Ovary (tissue), 9 donors: Measurements from ENCODE around the gene SAE1. TPM values are rescaled to one million over a fixed set of nuclear protein-coding genes. Genes with fewer than 3 reads are reported as not detected.

Experiments used
- DNase-seq, 5 donors: peaks; one replicate each; pipeline ENCODE4 v3.0.0-alpha.2; 2019 to 2020
- H3K27ac ChIP-seq, 2 donors: fragments of 200-600 bp; one replicate each; pipeline versions ENCODE4 v1.5.1 to v1.8.0; 2019 to 2022
- H3K27me3 ChIP-seq: fragments of 200-600 bp; one replicate; pipeline ENCODE4 v1.8.0; 2022
- H3K36me3 ChIP-seq: fragments of 200-600 bp; sonication (generic); one replicate; pipeline ENCODE4 v1.5.1; 2019
- H3K4me1 ChIP-seq: one replicate; pipeline ENCODE4 v1.8.1; 2013; ENCODE audit warnings: mild to moderate bottlenecking, moderate library complexity; ENCODE audit not compliant: insufficient read depth
- H3K4me3 ChIP-seq: fragments of 200-600 bp; sonication (generic); one replicate; pipeline ENCODE4 v1.5.1; 2017
- H3K9me3 ChIP-seq, 2 donors: fragments of 200-600 bp in 1 of 2; sonication (generic) in 1 of 2; one replicate each; pipeline versions ENCODE4 v1.5.1 to v1.8.1; 2013 to 2019; ENCODE audit warnings: mild to moderate bottlenecking in 1 of 2, moderate library complexity in 1 of 2
- EP300 ChIP-seq: sonication (generic); formaldehyde crosslinking; IDR thresholded peaks from one replicate; pipeline ENCODE4 v1.6.1; 2017; ENCODE audit warnings: antibody characterized with exemption
- POLR2A ChIP-seq: fragments of 450-650 bp; IDR thresholded peaks from one replicate; pipeline ENCODE4 v1.6.1; 2017; ENCODE audit warnings: antibody characterized with exemption, mild to moderate bottlenecking, moderate library complexity
- WGBS, 3 donors: extraction: QIAGEN DNeasy Blood & Tissue Kit in 1 of 3; methylation state at CpG; one replicate each; pipeline versions ENCODE4 v1.1.5 to v1.1.7; 2013 to 2017; 5-methylcytosine and 5-hydroxymethylcytosine counted together
- intact Hi-C, 4 donors: fragments of 100-400 bp; cut with DNase I; formaldehyde crosslinking; loops; one replicate each; pipeline versions ENCODE4 v1.11.0 to v1.15.1; 2022 to 2023
- polyA plus RNA-seq, 2 donors: library from polyadenylated mRNA; stranded (reverse); fragments of 200-250 nt in 1 of 2; fragments of 350-450 nt in 1 of 2; fragmentation: Illumina TruSeq in 1 of 2; extraction: RNeasy Lipid Tissue Mini Kit (QIAGEN cat#74804) in 1 of 2; gene quantifications; one replicate each; pipeline ENCODE4 v1.2.3, GENCODE V29; 2013 to 2014
- total RNA-seq, 7 donors: library from RNA; depleted of rRNA in 2 of 7; stranded (reverse); fragments of >200 nt in 2 of 7; fragmentation: NEBNext Ultra II Directional in 3 of 7; extraction: Animal tissue kit (Norgen Biotek cat#: 25700) in 3 of 7; gene quantifications; one replicate each; pipeline versions ENCODE4 v1.1.0 to v1.2.4, GENCODE V29; 2016 to 2023
- TF ChIP-seq, protein P1 (sequence below), 3 donors: fragments of 450-650 bp in 2 of 3; fragments of 200-600 bp in 1 of 3; IDR thresholded peaks; one replicate each; pipeline versions ENCODE4 v1.5.1 to v1.8.0; 2016 to 2022; ENCODE audit warnings: antibody characterized with exemption in 3 of 3, mild to moderate bottlenecking in 1 of 3
- donor health status: DM: no; HTN: no; CAD: no; lungs with moderate emphysema.
- donor health status: DM: no; HTN: no; CAD: no.
- donor health status: Bipolar disorder and iron deficiency.
- donor health status: DM: yes; HTN: yes; CAD: no.
- donor health status: DM: no; HTN: no; CAD: no.
- donor health status: DM: yes; HTN: yes; CAD: no.

SAE1 gene
- total and polyA plus RNA-seq, 9 donors: 25.5 to 138 (median 55.6) TPM

GRCh38 chr19:47156861-47157430 is 26.3 kb downstream of the SAE1 start:
- TF ChIP-seq, protein P1, sequence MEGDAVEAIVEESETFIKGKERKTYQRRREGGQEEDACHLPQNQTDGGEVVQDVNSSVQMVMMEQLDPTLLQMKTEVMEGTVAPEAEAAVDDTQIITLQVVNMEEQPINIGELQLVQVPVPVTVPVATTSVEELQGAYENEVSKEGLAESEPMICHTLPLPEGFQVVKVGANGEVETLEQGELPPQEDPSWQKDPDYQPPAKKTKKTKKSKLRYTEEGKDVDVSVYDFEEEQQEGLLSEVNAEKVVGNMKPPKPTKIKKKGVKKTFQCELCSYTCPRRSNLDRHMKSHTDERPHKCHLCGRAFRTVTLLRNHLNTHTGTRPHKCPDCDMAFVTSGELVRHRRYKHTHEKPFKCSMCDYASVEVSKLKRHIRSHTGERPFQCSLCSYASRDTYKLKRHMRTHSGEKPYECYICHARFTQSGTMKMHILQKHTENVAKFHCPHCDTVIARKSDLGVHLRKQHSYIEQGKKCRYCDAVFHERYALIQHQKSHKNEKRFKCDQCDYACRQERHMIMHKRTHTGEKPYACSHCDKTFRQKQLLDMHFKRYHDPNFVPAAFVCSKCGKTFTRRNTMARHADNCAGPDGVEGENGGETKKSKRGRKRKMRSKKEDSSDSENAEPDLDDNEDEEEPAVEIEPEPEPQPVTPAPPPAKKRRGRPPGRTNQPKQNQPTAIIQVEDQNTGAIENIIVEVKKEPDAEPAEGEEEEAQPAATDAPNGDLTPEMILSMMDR (IDR thresholded peaks at IDR 0.05): no peak
- no peak for TF ChIP-seq EP300
- TF ChIP-seq POLR2A: no peak
- peaks cover 9% of the 10 kb centered on the region for H3K4me1 ChIP-seq
- H3K9me3 ChIP-seq: no peaks in the 10 kb centered on the region
- H3K4me3 ChIP-seq: no peak overlapping the region
- no peaks in the 10 kb centered on the region for H3K36me3 ChIP-seq
- H3K27ac ChIP-seq: peak overlapping the region in 1 of 2 donors; percentile 36
- no peaks in the 10 kb centered on the region for H3K27me3 ChIP-seq
- no peak for DNase-seq
- 24 to 48% (median 33%) methylated on average over 7 of the region's 7 CpGs for WGBS, 3 donors
- intact Hi-C loops: loop anchor here in 1 of 4 donors (5.0 kb wide), 1 partner anchor 35 kb away; no protein-coding TSS in a partner anchor

GRCh38 chr19:47157431-47158321 is 27.0 kb downstream of the SAE1 start:
- H3K27ac ChIP-seq: peak overlapping the region in 1 of 2 donors; percentile 36
- no peaks in the 10 kb centered on the region for H3K9me3 ChIP-seq
- no peak for TF ChIP-seq EP300
- TF ChIP-seq, protein P1 (IDR thresholded peaks at IDR 0.05): no peak
- TF ChIP-seq POLR2A: no peak
- 18 to 35% (median 26%) methylated on average over 10 of the region's 10 CpGs for WGBS, 3 donors
- DNase-seq: peak in 1 of 5 donors; percentile 23
- no peak overlapping the region for H3K4me3 ChIP-seq
- H3K27me3 ChIP-seq: no peaks in the 10 kb centered on the region
- intact Hi-C loops: loop anchor here in 1 of 4 donors (5.0 kb wide), 1 partner anchor 35 kb away; no protein-coding TSS in a partner anchor
- no peaks in the 10 kb centered on the region for H3K36me3 ChIP-seq
- peaks cover 9% of the 10 kb centered on the region for H3K4me1 ChIP-seq

DNA sequence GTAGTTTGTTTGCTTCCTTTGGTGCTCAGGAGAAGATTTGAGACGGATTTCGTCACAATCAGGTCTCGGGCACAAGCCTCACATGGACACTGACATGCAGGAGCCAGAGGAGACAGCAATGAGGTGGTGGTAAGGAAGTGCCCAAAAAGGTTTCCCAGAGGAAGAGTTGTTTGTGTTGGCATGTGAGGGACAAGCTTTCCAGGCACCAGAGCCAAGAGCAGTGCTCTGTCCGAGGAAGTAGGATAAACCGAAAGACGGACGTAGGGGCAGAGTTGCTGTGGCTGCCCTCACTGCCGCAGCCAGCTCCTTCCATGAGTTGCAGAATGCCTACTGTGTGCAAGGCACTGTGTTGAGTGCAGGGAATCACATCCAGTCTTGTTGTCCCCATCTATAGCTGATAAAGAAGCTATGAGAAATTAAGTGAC is 27.7 kb downstream of the SAE1 start:
- Histone ChIP-seq H3K27me3 (no peaks in the 10 kb centered on the region), H3K36me3 (no peaks in the 10 kb centered on the region), H3K4me3 (no peak overlapping the region), H3K4me1 (peaks cover 9% of the 10 kb centered on the region), H3K27ac (peak overlapping the region in 1 of 2 donors; percentile 36), H3K9me3 (no peaks in the 10 kb centered on the region)
- DNase-seq: no peak
- TF ChIP-seq, protein P1 (IDR thresholded peaks at IDR 0.05): no peak
- no peak for TF ChIP-seq POLR2A
- TF ChIP-seq EP300: no peak
- 61 to 69% (median 66%) methylated on average over 8 of the region's 8 CpGs for WGBS, 3 donors
- intact Hi-C loops: loop anchor here in 1 of 4 donors (5.0 kb wide), 1 partner anchor 34 kb away; no protein-coding TSS in a partner anchor

DNA sequence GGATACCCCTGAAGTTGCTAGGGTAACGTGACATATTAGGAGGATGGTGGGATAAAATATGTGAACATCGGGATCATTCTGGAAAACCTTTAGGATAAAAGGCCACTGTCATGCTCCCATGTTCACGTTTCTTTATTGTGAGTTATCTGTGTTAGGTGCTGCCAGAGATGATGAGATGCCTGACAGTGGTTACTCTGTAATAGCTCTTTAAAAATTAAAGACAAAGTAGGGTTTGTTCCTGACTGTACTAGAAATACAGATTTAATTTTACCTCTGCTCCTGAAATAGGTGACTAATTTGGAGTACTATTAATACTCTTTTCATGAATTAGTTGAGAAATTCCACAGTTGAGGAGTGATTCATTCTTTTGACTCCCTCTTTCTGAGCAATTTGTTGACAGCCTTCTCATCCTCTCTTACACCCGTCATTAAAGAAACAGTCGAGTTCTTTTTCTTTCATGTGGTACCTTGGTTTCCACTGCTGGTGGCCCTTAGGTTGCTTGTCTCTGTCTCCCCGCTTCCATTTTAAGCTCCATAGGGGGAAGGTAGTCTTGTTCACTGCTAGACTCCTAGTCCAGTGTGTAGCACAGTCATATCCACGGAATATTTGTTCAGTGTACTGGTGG is 28.4 kb downstream of the SAE1 start:
- H3K4me1 ChIP-seq: peaks cover 9% of the 10 kb centered on the region
- H3K27ac ChIP-seq: peak overlapping the region in 1 of 2 donors; percentile 36
- 73 to 79% (median 74%) methylated on average over 7 of the region's 7 CpGs for WGBS, 3 donors
- intact Hi-C loops: loop anchor here in 1 of 4 donors (5.0 kb wide), 1 partner anchor 33 kb away; no protein-coding TSS in a partner anchor
- DNase-seq: no peak
- no peaks in the 10 kb centered on the region for H3K36me3 ChIP-seq
- H3K9me3 ChIP-seq: no peaks in the 10 kb centered on the region
- no peaks in the 10 kb centered on the region for H3K27me3 ChIP-seq
- TF ChIP-seq EP300 (no peak), POLR2A (no peak)
- TF ChIP-seq, protein P1 (IDR thresholded peaks at IDR 0.05): no peak
- no peak overlapping the region for H3K4me3 ChIP-seq
